Smooth muscle cell (in vitro differentiated cells): ENCODE measurements around the gene ZNF688. TPM values are rescaled to one million over a fixed set of nuclear protein-coding genes. Genes with fewer than 3 reads are reported as not detected.

ENCODE experiments used
- DNase-seq: peaks from one replicate; lab custom pipeline; 2025; ENCODE audit not compliant: unreplicated experiment; lab: John Stamatoyannopoulos, UW
- H2AFZ ChIP-seq: fragments of 200-600 bp; sonication (generic); 2 replicates; pipeline ENCODE4 v1.6.0; 2016; ENCODE audit warnings: antibody characterized with exemption, low read depth, mild to moderate bottlenecking
- H3F3A ChIP-seq: fragments of 200-600 bp; sonication (generic); 2 replicates; pipeline ENCODE4 v1.6.0; 2017; ENCODE audit warnings: antibody characterized with exemption, low read depth
- H3K27ac ChIP-seq: fragments of 200-600 bp; sonication (generic); 2 replicates; pipeline ENCODE4 v1.5.1; 2016; ENCODE audit warnings: low read depth, mild to moderate bottlenecking
- H3K27me3 ChIP-seq: fragments of 200-600 bp; sonication (generic); 2 replicates; pipeline ENCODE4 v1.6.1; 2016; ENCODE audit warnings: low read depth, mild to moderate bottlenecking
- H3K36me3 ChIP-seq: fragments of 200-600 bp; sonication (generic); 2 replicates; pipeline ENCODE4 v1.5.1; 2016; ENCODE audit warnings: low read depth
- H3K4me1 ChIP-seq: fragments of 200-600 bp; sonication (generic); 2 replicates; pipeline ENCODE4 v1.5.1; 2016; ENCODE audit warnings: low read depth
- H3K4me2 ChIP-seq: fragments of 200-600 bp; sonication (generic); 2 replicates; pipeline ENCODE4 v1.6.0; 2016; ENCODE audit warnings: mild to moderate bottlenecking
- H3K4me3 ChIP-seq: fragments of 200-600 bp; sonication (generic); 2 replicates; pipeline ENCODE4 v1.5.1; 2016; ENCODE audit warnings: mild to moderate bottlenecking
- H3K79me2 ChIP-seq: fragments of 200-600 bp; sonication (generic); 2 replicates; pipeline ENCODE4 v1.6.0; 2016; ENCODE audit warnings: low read depth, mild to moderate bottlenecking
- H3K9ac ChIP-seq: fragments of 200-600 bp; sonication (generic); 2 replicates; pipeline ENCODE4 v1.6.0; 2016; ENCODE audit warnings: low read depth
- H3K9me3 ChIP-seq: fragments of 200-600 bp; sonication (generic); replicated peaks from 2 replicates; pipeline ENCODE4 v1.5.1; 2016; ENCODE audit warnings: low read depth
- H4K20me1 ChIP-seq: fragments of 200-600 bp; sonication (generic); 2 replicates; pipeline ENCODE4 v1.6.0; 2016; ENCODE audit warnings: low read depth
- CTCF ChIP-seq: fragments of 200-600 bp; sonication (generic); IDR thresholded peaks from 2 replicates; pipeline ENCODE4 v1.5.1; 2017; ENCODE audit warnings: borderline replicate concordance, mild to moderate bottlenecking, antibody characterized with exemption; ENCODE audit not compliant: insufficient read depth, poor library complexity, severe bottlenecking
- WGBS: methylation state at CpG from one replicate; pipeline ENCODE4 v1.1.7; 2016; ENCODE audit warnings: low lambda C conversion rate; 5-methylcytosine and 5-hydroxymethylcytosine counted together
- polyA plus RNA-seq: library from polyadenylated mRNA; unstranded; fragments of >200 nt; fragmentation: Nextera tagmentation; extraction: Ambion mirVana; gene quantifications from 2 replicates; pipeline ENCODE4 v1.2.1, GENCODE V29; 2016
- total RNA-seq: library from RNA; depleted of rRNA; stranded (reverse); fragments of >200 nt; gene quantifications from 2 replicates; pipeline ENCODE4 v1.2.3, GENCODE V29; 2014

Gene ZNF688
- total and polyA plus RNA-seq, 2 experiments from 2014 or later = 6.2 to 16.8 TPM

- H3K4me3 ChIP-seq = no peak overlapping the region
- H3K79me2 ChIP-seq = peaks cover 17% of the 10 kb centered on the region
- H3K9me3 ChIP-seq = no peaks in the 10 kb centered on the region
- no peaks in the 10 kb centered on the region for H3K36me3 ChIP-seq
- H2AFZ ChIP-seq = no peak overlapping the region
- H3K4me2 ChIP-seq = no peak overlapping the region
- H3K4me1 ChIP-seq = peaks cover 21% of the 10 kb centered on the region
- H3K27ac ChIP-seq = no peak overlapping the region
- H3F3A ChIP-seq = peaks cover 11% of the 10 kb centered on the region
- TF ChIP-seq CTCF = no peak
- DNase-seq = no peak
- H3K27me3 ChIP-seq = no peaks in the 10 kb centered on the region
- no peak overlapping the region for H3K9ac ChIP-seq
- H4K20me1 ChIP-seq = no peaks in the 10 kb centered on the region
- WGBS = 97% methylated on average over 56 of the region's 57 CpGs
Observed at GRCh38 chr16:30532285-30533145, 39.0 kb downstream of the ZNF688 start.

- DNase-seq = no peak
- H3K27ac ChIP-seq = no peak overlapping the region
- no peaks in the 10 kb centered on the region for H4K20me1 ChIP-seq
- no peaks in the 10 kb centered on the region for H3K9me3 ChIP-seq
- H2AFZ ChIP-seq = no peak overlapping the region
- WGBS = 90% methylated on average over 13 of the region's 13 CpGs
- TF ChIP-seq CTCF = no peak
- H3K4me1 ChIP-seq = peaks cover 15% of the 10 kb centered on the region
- no peaks in the 10 kb centered on the region for H3K36me3 ChIP-seq
- H3K4me2 ChIP-seq = no peak overlapping the region
- H3K9ac ChIP-seq = no peak overlapping the region
- H3K4me3 ChIP-seq = no peak overlapping the region
- H3K27me3 ChIP-seq = no peaks in the 10 kb centered on the region
- H3F3A ChIP-seq = peaks cover 14% of the 10 kb centered on the region
- peaks cover 17% of the 10 kb centered on the region for H3K79me2 ChIP-seq
Observed at GRCh38 chr16:30530163-30531037, 41.1 kb downstream of the ZNF688 start.

GRCh38 chr16:30528799-30529457 is 42.6 kb downstream of the ZNF688 start:
- Histone ChIP-seq H3K4me2 (no peak overlapping the region), H3K4me3 (no peak overlapping the region), H3K36me3 (no peaks in the 10 kb centered on the region), H3K27ac (no peak overlapping the region), H3F3A (peaks cover 17% of the 10 kb centered on the region), H4K20me1 (no peaks in the 10 kb centered on the region), H3K4me1 (peaks cover 11% of the 10 kb centered on the region), H3K79me2 (peaks cover 11% of the 10 kb centered on the region), H3K9me3 (no peaks in the 10 kb centered on the region), H3K27me3 (no peaks in the 10 kb centered on the region), H2AFZ (no peak overlapping the region), H3K9ac (no peak overlapping the region)
- TF ChIP-seq CTCF = no peak
- WGBS = 90% methylated on average over 4 of the region's 4 CpGs
- no peak for DNase-seq
